HFF-Myc (cell line): Measurements from ENCODE around the gene GPRASP3.
"Not testable (repeated sequence)": the region's sequence is repeated elsewhere in the genome, so short reads cannot be mapped to it uniquely, and the experiment has no call there.

Source experiments
- DNase-seq: peaks from one replicate; pipeline ENCODE4 v3.0.0-alpha.2; 2011; ENCODE audit warnings: low read depth; ENCODE audit errors: extremely low read depth
- H3K4me3 ChIP-seq: replicated peaks from 2 replicates; pipeline ENCODE4 v1.5.1; 2011; ENCODE audit warnings: low read depth, mild to moderate bottlenecking, control low read depth, low read length
- TF ChIP-seq, protein P1 (sequence below): IDR thresholded peaks from 2 replicates; pipeline ENCODE4 v1.5.1; 2012; ENCODE audit warnings: mild to moderate bottlenecking, low read depth, low read length, control low read depth; ENCODE audit errors: missing control alignments

The GPRASP3 gene, protein sequence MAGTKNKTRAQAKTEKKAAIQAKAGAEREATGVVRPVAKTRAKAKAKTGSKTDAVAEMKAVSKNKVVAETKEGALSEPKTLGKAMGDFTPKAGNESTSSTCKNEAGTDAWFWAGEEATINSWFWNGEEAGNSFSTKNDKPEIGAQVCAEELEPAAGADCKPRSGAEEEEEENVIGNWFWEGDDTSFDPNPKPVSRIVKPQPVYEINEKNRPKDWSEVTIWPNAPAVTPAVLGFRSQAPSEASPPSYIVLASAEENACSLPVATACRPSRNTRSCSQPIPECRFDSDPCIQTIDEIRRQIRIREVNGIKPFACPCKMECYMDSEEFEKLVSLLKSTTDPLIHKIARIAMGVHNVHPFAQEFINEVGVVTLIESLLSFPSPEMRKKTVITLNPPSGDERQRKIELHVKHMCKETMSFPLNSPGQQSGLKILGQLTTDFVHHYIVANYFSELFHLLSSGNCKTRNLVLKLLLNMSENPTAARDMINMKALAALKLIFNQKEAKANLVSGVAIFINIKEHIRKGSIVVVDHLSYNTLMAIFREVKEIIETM

DNA sequence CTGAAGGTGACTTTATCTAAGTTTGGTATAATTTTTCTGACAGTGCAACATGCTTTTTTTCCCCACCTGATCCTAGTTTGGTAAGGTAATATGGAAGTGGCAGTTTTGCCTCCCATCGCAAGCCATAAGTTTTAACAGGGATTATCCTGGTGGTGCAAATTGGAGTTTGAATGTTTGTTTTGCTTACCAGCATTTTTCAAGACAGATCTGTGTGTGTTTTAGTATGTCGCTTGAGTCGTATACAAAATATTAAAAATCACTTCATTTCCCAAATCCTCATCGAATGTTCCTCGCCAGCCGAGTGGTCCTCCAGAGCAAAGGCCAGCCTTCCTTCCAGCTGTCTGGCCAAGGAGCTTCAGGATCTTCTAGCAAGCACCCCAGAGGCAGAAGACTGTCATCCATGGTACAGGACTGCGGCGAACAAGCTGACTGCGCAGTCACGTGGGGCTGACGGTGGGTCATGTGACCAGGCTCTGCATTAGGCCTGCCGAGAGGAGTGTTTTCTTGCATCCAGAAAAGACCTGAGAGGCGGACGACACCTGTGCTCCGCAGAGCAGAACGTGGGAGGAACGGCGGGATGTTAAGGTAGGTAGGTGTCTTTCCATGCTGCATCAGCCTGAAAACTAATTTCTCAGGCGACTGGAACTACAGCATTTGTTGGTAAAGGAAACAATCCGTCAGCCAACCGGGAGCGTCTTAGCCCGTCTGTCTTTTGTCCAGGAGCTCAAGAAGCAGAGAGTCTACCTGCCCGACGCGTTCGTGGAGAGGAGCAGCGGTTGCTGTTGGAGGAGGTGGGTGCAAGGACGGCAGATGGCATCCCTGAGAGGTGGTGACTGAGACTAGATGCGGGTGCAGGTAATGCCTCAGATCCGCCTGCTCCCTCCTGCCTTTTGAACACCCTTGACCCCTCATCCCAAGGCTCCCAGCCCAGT, at the start of gene GPRASP3:
Gene GPRASP3, plus strand, starts transcription at position 507 of the 932 bp plus-strand sequence. CDS start 28,253 bp downstream, outside the sequence.
- TF ChIP-seq, protein P1, sequence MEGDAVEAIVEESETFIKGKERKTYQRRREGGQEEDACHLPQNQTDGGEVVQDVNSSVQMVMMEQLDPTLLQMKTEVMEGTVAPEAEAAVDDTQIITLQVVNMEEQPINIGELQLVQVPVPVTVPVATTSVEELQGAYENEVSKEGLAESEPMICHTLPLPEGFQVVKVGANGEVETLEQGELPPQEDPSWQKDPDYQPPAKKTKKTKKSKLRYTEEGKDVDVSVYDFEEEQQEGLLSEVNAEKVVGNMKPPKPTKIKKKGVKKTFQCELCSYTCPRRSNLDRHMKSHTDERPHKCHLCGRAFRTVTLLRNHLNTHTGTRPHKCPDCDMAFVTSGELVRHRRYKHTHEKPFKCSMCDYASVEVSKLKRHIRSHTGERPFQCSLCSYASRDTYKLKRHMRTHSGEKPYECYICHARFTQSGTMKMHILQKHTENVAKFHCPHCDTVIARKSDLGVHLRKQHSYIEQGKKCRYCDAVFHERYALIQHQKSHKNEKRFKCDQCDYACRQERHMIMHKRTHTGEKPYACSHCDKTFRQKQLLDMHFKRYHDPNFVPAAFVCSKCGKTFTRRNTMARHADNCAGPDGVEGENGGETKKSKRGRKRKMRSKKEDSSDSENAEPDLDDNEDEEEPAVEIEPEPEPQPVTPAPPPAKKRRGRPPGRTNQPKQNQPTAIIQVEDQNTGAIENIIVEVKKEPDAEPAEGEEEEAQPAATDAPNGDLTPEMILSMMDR = no peak
- DNase-seq = no peak
- H3K4me3 ChIP-seq = peak within 1 kb of the TSS; percentile 58

DNA sequence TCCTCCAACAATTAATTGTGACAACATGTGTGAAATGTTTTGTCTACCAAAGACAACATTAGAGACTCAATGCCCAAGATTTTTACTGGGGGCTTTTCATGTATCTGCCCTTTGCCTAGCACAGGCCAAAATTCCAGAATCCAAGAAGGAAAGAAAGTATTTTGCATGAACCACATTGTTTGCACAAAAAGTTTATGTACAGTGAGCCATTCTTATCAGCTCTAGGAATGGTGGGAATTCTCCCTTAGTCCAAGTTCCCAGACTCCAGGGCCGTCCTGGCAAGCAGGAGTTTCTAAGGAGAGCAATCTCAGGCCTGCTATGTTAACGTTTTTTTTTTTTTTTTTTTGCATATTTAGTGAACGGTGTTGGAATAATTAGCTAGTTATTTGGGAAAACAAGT, 47.7 kb upstream of the GPRASP3 start:
- DNase-seq = no peak
- no peak overlapping the region for H3K4me3 ChIP-seq
- TF ChIP-seq, protein P1 = no peak

DNA sequence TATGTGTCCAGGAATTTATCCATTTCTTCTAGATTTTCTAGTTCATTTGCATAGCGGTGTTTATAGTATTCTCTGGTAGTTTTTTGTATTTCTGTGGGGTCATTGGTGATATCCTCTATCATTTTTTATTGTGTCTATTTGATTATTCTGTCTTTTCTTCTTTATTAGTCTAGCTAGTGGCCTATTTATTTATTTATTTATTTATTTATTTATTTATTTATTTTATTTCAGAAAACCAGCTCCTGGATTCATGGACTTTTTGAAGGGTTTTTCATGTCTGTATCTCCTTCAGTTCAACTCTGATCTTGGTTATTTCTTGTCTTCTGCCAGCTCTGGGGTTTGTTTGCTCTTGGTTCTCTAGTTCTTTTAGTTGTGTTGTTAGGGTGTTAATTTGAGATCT, 43.1 kb upstream of the GPRASP3 start:
- not testable (repeated sequence) for H3K4me3 ChIP-seq, DNase-seq

DNA sequence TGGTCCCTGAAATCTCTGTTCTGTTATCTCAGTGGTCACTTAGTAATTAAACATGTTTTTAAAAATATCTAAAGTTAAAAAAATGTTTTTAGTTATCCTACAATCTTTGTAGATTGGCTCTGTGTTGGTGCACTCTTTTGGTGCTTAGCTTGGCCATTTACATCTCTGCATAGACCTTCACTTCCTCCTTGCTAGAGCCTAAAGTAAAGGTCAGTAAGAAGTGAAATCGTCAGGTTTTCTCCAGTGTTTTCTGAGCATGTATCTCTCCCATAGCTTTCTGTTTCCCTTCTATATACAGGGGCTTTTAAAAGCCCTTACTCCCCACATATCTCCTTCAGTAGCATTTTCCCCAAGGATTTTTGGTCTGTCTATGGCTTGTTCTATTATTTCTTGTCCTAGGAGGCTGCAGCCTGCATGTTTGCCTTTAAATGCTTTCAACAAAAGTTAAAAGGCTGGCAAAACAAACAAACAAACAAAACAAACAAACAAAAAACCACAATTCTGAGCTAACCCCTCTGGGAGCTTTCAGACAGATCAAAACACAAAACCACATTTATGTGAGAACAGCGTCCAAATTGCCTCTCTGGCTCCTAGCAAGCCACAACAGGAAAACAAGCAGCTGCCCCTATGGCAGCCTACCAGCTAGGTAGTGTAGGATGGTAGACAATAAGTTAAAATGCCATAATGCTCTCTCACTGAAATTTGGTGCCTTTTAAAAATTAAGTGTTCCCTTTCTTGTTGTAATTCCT, 35.6 kb upstream of the GPRASP3 start:
- TF ChIP-seq, protein P1 = no peak
- DNase-seq = no peak
- H3K4me3 ChIP-seq = no peak overlapping the region

DNA sequence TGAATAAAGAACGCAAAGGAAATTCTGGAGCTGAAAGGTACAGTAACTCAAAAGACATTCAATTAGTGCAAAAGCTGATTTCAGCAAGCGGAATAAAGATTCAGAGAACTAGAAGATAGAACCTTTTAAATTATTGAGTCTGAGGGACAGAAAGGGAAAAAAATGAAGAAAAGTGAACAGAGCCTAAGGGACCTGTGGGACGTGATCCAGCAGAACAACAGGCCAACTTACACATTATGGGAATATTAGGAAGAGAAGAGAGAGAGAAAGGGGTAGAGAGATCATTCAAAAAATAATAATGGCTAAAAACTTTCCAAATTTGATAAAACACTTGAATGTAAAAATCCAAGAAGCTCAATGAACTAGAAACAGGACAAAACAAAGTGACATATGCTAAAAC, 25.8 kb upstream of the GPRASP3 start:
- DNase-seq = no peak
- H3K4me3 ChIP-seq = no peak overlapping the region
- TF ChIP-seq, protein P1 = no peak

DNA sequence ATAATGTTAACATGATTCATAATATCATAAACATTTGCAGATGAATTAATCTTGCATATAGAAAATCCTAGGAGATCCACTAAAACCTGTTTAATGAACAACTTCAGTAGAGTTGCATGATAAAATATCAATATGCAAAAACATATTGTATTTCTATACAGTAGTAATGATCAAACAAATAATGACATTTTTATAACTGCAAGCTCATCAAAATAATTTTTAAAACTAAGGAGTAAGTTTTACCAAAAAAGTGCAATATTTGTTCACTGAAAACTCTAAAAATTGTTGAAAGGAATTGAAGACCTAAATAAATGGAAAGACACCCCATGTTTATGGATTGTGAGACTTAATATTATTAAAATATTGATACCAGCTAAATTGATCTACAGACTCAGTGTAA, 24.2 kb upstream of the GPRASP3 start:
- TF ChIP-seq, protein P1 = no peak
- H3K4me3 ChIP-seq = no peak overlapping the region
- DNase-seq = no peak
